Mesodermal cell (in vitro differentiated cells): ENCODE results near the gene CD33.

Source experiments
- H3K27ac ChIP-seq: 2 replicates; pipeline ENCODE4 v1.7.0; 2013; ENCODE audit warnings: mild to moderate bottlenecking, low read depth, low read length, moderate library complexity; ENCODE audit not compliant: severe bottlenecking
- H3K36me3 ChIP-seq: 2 replicates; pipeline ENCODE4 v1.7.1; 2013; ENCODE audit warnings: mild to moderate bottlenecking, low read length, moderate library complexity; ENCODE audit not compliant: control insufficient read depth, insufficient read depth
- H3K4me1 ChIP-seq: one replicate; pipeline ENCODE4 v1.7.1; 2013; ENCODE audit warnings: mild to moderate bottlenecking, low read length; ENCODE audit not compliant: insufficient read depth, control insufficient read depth, poor library complexity, severe bottlenecking
- H3K4me3 ChIP-seq: 2 replicates; pipeline ENCODE4 v1.7.0; 2013; ENCODE audit warnings: low read length, control low read depth, mild to moderate bottlenecking; ENCODE audit not compliant: insufficient read depth, poor library complexity, severe bottlenecking; ENCODE audit errors: extremely low read depth
- H3K9me3 ChIP-seq: 2 replicates; pipeline ENCODE4 v1.7.1; 2013; ENCODE audit warnings: mild to moderate bottlenecking, low read length, moderate library complexity; ENCODE audit not compliant: control insufficient read depth
- WGBS, 2 experiments: methylation state at CpG; one replicate each; pipeline ENCODE4 v1.1.5; 2013; ENCODE audit warnings: missing lambda C conversion rate in 2 of 2; ENCODE audit not compliant: insufficient coverage in 2 of 2; 5-methylcytosine and 5-hydroxymethylcytosine counted together

Gene CD33

DNA sequence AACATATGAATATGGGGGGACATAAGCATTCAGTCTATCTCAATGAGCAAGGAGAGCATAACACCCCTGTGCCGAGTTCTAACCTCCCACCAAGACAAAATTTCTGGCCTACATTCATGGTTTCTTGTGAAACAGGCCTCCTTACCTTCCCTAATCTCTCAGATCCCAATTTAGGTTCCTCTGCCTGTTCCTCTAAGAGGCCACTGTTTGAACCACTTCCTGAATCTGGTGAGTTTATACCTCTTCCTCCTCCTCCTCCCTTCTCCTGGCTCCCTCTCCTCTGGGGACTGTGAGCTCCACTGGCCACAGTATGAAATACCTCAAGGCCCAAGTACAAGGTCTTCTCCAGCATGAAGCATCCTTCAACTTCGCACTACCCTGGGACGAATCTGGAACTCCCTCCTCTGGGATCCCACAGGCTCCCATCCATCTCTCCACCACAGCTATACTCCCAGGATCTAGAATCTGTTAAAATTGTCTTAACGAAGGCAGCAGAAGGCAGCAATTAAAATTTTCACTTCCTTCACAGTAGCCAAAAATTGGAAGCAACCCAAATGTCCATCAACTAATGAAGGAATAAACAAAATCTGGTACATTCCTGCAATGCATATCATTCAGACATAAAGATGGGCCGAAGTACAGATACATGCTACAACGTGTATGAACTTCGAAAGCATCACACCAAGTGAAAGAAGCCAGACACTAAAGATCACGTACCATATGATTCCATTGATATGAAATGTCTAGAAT, 18.2 kb downstream of the CD33 start:
- Histone ChIP-seq H3K36me3 (no peaks in the 10 kb centered on the region), H3K4me3 (no peak overlapping the region), H3K4me1 (peaks cover 4% of the 10 kb centered on the region), H3K27ac (no peak overlapping the region), H3K9me3 (no peaks in the 10 kb centered on the region)
- WGBS, 2 experiments, result 89 to 98% methylated on average over 7 to 8 of the region's 8 CpGs

DNA sequence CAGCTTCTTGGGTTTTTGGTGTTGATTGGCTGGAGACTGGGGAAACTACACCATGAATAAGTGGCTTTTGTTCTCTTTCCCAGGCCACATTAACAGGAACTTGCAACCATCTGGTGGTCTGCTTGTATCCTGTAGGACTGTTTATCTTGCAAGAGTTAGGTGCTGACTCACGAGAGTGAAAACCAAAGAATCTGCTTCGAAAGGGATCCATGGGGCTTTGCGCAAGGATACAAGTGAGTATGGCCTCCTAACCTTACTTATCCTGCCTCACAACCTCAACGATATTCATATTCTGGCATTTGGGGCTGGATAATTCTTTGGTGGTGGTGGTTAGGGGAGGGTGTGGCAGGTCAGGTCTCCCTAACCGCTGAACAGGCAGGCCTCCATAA, 21.3 kb downstream of the CD33 start:
- WGBS, 2 experiments, result 83 to 93% methylated on average over 2 to 3 of the region's 5 CpGs
- H3K4me3 ChIP-seq, result no peak overlapping the region
- H3K4me1 ChIP-seq, result peaks cover 4% of the 10 kb centered on the region

DNA sequence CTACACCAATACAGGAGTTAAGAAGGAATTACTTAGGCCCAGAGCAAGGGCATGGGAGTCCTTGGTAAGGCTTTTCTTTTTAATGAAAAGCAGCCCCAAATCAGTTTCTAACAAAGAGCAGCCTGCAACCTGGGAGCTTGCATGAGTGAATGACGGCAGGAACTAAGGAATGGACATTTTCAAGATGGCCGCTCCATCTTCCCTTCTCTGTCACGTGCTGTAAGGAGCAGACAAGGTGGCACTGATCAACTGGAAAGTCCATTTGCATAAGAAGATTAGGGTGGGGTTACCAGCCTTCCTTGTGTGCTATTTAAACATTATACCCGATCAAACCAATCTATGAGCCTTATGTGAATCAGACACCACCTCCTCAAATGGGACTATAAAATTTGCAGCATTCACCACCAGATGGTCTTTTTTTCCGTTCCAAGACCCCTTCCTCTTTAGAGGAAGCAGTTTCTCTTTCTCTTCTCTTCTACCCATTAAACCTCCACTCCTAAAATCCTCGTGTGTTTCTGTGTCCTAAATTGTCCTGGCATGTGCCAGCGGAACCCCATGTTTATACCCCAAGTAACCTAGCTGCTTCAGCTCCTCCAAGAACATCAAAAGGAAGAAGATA, 23.2 kb downstream of the CD33 start:
- Histone ChIP-seq H3K36me3 (no peaks in the 10 kb centered on the region), H3K27ac (no peak overlapping the region), H3K4me3 (no peak overlapping the region), H3K9me3 (no peaks in the 10 kb centered on the region), H3K4me1 (peaks cover 4% of the 10 kb centered on the region)
- 93 to 97% methylated on average over 3 to 6 of the region's 7 CpGs for WGBS, 2 experiments

More for the DNA sequence above, 21.3 kb downstream of the CD33 start:
- no peaks in the 10 kb centered on the region for H3K9me3 ChIP-seq
- H3K27ac ChIP-seq, result peak overlapping the region; percentile 57
- H3K36me3 ChIP-seq, result no peaks in the 10 kb centered on the region

DNA sequence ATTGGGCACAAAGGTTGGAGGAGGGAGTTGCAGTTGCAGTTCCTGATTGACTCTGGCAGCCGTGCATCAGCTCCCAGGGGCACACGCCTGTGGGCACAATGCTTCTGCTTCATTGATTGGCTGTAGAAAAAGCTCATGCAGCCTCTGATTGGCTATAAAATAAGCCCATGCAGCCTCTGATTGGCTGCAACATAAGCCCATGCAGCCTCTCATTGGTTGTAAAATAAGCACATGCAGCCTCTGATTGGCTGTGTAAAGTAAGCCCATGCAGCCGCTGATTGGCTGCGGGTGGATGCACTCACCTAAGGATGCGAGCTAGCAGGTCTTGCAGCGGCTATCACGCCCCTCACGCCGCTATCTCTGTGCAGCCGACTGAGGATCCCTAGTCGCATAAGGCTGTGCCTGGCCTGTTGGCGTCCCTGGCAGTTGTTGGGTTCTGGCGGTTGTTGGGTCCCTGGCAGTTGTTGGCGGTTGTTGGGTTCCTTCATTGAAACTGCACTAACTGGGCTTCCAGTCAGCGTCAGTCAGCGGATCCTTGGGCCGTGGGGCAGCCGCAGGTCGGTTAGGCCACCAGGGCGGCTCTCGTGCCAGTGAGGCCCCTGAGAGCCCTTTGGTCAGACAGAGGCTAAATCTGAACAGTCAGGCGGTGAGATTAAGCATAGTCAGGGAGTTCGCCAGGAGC, 26.0 kb downstream of the CD33 start, which contains the start of gene SIGLECL1:
SIGLECL1 (plus strand) TSS at position 295 of the 682 bp plus-strand sequence. CDS start 12,993 bp downstream, outside the sequence.
- H3K4me1 ChIP-seq, result peaks cover 4% of the 10 kb centered on the region
- no peaks in the 10 kb centered on the region for H3K36me3 ChIP-seq
- no peak within 1 kb of the TSS for H3K27ac ChIP-seq
- no peak within 1 kb of the TSS for H3K4me3 ChIP-seq
- no peaks in the 10 kb centered on the region for H3K9me3 ChIP-seq
- WGBS, 2 experiments, result 93% methylated on average over 22 to 23 of the region's 23 CpGs

DNA sequence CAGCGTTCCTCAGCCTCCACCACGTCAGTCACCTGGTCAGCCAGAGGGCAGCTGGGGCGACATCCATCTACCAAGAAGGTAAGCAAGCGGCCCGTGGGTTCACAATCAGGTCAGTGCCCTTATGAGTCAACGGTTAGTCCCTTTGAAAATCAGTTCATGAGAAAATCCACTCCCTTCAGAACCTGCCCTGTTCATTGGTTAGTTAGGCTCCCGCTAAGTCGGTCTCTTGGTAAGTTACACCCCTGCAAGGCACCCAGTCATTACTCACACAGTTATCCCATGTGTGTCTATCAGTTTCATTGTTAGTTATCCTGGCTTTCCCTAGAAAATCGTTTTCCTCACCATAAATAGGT, 26.6 kb downstream of the CD33 start:
- 88 to 95% methylated on average over 9 of the region's 9 CpGs for WGBS, 2 experiments
- Histone ChIP-seq H3K36me3 (no peaks in the 10 kb centered on the region), H3K4me3 (no peak overlapping the region), H3K9me3 (no peaks in the 10 kb centered on the region), H3K27ac (no peak overlapping the region), H3K4me1 (peaks cover under 1% of the 10 kb centered on the region)

DNA sequence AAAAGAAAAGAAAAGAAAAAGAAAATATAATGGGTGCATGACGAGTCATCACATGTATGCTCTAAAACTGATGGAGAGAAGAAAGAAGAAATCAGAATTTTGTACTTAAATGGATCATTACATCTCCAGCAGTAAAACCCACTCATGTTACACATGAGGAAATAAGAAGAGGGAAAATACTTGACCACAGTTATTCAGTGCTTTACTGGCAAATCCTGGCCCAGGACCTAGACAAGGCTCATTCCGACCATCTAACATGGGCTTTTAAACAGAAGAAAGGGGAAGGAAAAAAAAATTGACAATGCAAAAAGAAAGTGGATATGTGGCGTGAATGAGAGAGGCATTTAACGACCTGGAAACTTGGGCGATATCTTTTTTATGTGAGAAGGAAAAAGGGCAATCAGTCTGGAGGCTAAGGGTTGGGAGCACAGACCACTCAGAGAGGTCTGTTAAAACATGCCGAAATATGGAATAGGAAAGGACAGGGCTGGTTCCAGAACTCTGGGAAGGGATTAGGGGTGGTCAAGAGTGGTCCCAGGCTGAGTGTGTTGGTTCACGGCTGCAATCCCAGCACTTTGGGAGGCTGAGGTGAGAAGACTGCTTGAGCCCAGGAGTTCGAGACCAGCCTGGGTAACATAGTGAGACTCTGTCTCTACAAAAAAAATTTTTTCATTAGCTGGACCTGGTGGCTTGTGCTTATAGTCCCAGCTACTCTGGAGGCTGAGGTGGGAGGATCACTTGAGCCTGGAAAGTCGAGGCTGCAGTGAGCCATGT, 27.6 kb downstream of the CD33 start:
- 90 to 92% methylated on average over 8 of the region's 9 CpGs for WGBS, 2 experiments
- H3K4me3 ChIP-seq, result no peak overlapping the region
- H3K36me3 ChIP-seq, result no peaks in the 10 kb centered on the region
- no peaks in the 10 kb centered on the region for H3K4me1 ChIP-seq
- no peak overlapping the region for H3K27ac ChIP-seq
- no peaks in the 10 kb centered on the region for H3K9me3 ChIP-seq

DNA sequence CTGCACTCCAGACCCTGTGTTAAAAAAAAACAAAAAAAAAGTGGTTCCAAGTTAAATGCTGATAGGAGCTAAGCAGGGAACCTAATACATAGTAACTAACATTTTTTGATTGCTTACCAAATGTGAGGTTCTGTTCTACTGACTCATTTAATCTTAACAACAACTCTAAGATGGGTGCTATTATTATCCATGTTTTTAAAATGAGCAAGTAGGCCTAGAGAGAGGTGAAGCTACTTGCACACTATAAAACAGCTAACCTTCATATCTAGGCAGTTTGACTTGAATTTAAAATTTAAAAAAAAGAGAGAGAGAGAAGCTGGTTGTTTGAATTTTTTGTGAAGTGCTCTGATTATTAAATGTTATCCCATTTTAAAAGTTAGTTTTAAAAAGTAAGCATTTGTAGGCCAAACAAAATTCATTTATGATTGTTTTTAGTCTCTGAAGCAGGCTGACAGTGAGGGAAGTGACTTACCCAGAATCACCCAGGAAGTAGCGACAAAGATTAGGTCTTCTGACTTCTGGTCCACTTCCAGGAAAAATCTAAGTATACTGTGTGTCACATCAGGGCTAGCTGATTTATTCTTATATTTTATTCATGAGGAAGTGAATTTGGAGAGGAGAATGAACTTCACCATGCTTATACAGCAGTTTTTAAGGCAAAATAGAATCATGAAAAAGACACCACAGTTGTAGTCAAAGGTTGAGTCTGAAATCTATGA, 28.4 kb downstream of the CD33 start:
- H3K36me3 ChIP-seq, result no peaks in the 10 kb centered on the region
- H3K4me1 ChIP-seq, result no peaks in the 10 kb centered on the region
- no peak overlapping the region for H3K4me3 ChIP-seq
- H3K9me3 ChIP-seq, result no peaks in the 10 kb centered on the region
- no peak overlapping the region for H3K27ac ChIP-seq
- WGBS, 2 experiments, result 100% methylated on average over 1 of the region's 1 CpG

DNA sequence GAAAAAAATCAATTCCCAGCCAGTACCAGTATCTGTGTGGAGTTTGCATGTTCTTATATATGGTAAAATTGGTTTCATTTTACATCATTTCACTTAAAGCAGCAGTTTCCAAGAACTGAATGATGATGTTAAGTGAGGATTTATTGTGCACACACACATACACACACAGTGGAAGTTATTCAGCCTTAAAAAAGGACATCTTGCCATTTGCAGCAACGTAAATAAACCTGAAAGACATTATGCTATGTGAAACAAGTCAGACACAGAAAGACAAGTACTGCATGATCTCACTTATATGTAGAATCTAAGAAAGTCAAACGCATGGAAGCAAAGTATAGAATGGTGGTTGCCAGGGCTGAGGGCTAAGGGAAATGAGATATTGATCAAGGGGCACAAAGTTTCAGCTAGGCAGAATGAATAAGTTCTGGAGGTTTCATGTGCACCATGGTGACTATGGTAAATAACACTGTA, 31.3 kb downstream of the CD33 start:
- Histone ChIP-seq H3K9me3 (no peaks in the 10 kb centered on the region), H3K27ac (no peak overlapping the region), H3K4me1 (no peaks in the 10 kb centered on the region), H3K4me3 (no peak overlapping the region), H3K36me3 (no peaks in the 10 kb centered on the region)
- 83 to 100% methylated on average over 1 of the region's 2 CpGs for WGBS, 2 experiments

DNA sequence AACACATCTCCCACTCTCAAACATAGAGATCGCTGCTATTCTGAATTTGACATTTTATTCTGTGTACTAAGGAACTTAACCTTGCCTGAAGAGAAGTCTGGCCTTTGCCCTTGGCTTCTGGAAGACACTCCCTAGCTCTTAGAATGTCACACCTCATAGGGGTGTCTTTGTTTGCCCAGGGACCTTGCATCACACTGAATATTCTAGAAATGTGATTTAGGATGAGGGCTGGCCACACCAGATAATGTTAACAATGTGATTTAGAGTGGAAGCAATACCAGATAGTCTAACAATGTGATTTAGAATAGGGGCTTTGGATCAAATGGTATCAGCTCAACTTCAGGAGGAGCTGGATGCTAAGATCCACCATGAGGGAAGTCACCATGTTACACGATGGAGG, 32.6 kb downstream of the CD33 start:
- H3K36me3 ChIP-seq, result no peaks in the 10 kb centered on the region
- no peak overlapping the region for H3K4me3 ChIP-seq
- no peaks in the 10 kb centered on the region for H3K4me1 ChIP-seq
- WGBS, 2 experiments, result 88 to 100% methylated on average over 1 to 2 of the region's 2 CpGs
- H3K27ac ChIP-seq, result no peak overlapping the region
- no peaks in the 10 kb centered on the region for H3K9me3 ChIP-seq
